K562 (cell line): Measurements from ENCODE around the gene SPSB1. TPM values are rescaled to one million over a fixed set of nuclear protein-coding genes. Genes with fewer than 3 reads are reported as not detected.

Experiments used
- ATAC-seq: fragments of 200-7000 bp; cut with Tn5 transposase; 3 replicates; pipeline ENCODE4 v1.9.1; 2020; ENCODE audit warnings: moderate library complexity
- BruUV-seq: library from RNA; stranded (reverse); fragments of 400-500 nt; replicated peaks from 2 replicates; lab custom pipeline; 2021; lab: Mats Ljungman, UMichigan
- CTCF ChIA-PET: fragments of 300-600 bp; formaldehyde crosslinking; extraction: SDS; loops from one replicate; lab custom pipeline; 2021; ENCODE audit warnings: low intra/inter-chr PET ratio; lab: Yijun Ruan, JAX
- POLR2A ChIA-PET: fragments of 300-600, 350-650 bp; sonication (Branson Sonifier 250); formaldehyde crosslinking; extraction: SDS; loops from one replicate; lab custom pipeline; 2021; ENCODE audit warnings: antibody characterized with exemption, inconsistent platforms; lab: Yijun Ruan, JAX
- DNase-seq, 4 experiments: peaks; one replicate each; pipeline versions ENCODE4 v3.0.0 to v3.0.0-alpha.2; 2011 to 2018; ENCODE audit warnings: low spot score in 3 of 4, mixed read lengths in 3 of 4; ENCODE audit errors: extremely low read depth in 1 of 4
- FAIRE-seq: peaks from 2 replicates; lab custom pipeline; 2011; peaks lifted over from hg19 to GRCh38; lab: Jason Lieb, UNC
- H2AFZ ChIP-seq: 2 replicates; pipeline ENCODE4 v1.6.0; 2011; ENCODE audit warnings: low read depth, low read length, control low read depth, inconsistent platforms
- H3K27ac ChIP-seq: fragments of 200-600 bp; 3 replicates; pipeline ENCODE4 v1.8.0; 2011; ENCODE audit warnings: low read depth, mild to moderate bottlenecking, control low read depth, inconsistent platforms, low read length, moderate library complexity, mixed read lengths; ENCODE audit errors: extremely low read depth
- H3K27me3 ChIP-seq, 2 experiments: fragments of 300-600 bp in 1 of 2; 2 replicates in 1 of 2; 3 replicates in 1 of 2; pipeline versions ENCODE4 v1.6.0 to v1.8.0; 2011; ENCODE audit warnings: inconsistent platforms in 2 of 2, low read length in 2 of 2, mild to moderate bottlenecking in 1 of 2, mixed read lengths in 1 of 2, moderate library complexity in 1 of 2; ENCODE audit not compliant: control insufficient read depth in 2 of 2, insufficient read depth in 2 of 2
- H3K36me3 ChIP-seq: fragments of 300-600 bp; 3 replicates; pipeline ENCODE4 v1.8.0; 2011; ENCODE audit warnings: mild to moderate bottlenecking, low read length, inconsistent platforms; ENCODE audit not compliant: control insufficient read depth, insufficient read depth
- H3K4me1 ChIP-seq, 2 experiments: fragments of 200-600 bp in 1 of 2; replicated peaks in 1 of 2; 2 replicates in 1 of 2; 3 replicates in 1 of 2; pipeline versions ENCODE4 v1.5.1 to v1.8.0; 2011; ENCODE audit warnings: inconsistent platforms in 2 of 2, low read length in 2 of 2, mild to moderate bottlenecking in 1 of 2, mixed read lengths in 1 of 2, moderate library complexity in 1 of 2; ENCODE audit not compliant: control insufficient read depth in 2 of 2, insufficient read depth in 2 of 2
- H3K4me2 ChIP-seq: 2 replicates; pipeline ENCODE4 v1.6.1; 2011; ENCODE audit warnings: low read length, control low read depth, inconsistent platforms, mixed read lengths; ENCODE audit not compliant: insufficient read depth
- H3K4me3 ChIP-seq: fragments of 200-600 bp; sonication (generic), shearing (Covaris generic); 2 replicates; pipeline ENCODE4 v1.5.1; 2016; ENCODE audit warnings: control low read depth, inconsistent platforms
- H3K79me2 ChIP-seq: fragments of 200-600 bp; 3 replicates; pipeline ENCODE4 v1.8.0; 2011; ENCODE audit warnings: low read length, inconsistent platforms; ENCODE audit not compliant: control insufficient read depth, insufficient read depth
- H3K9ac ChIP-seq, 2 experiments: 2 replicates each; pipeline versions ENCODE4 v1.6.0 to v1.6.1; 2011; ENCODE audit warnings: low read depth in 2 of 2, low read length in 2 of 2, control low read depth in 1 of 2, inconsistent platforms in 1 of 2, mild to moderate bottlenecking in 1 of 2, mixed read lengths in 1 of 2; ENCODE audit not compliant: insufficient read depth in 1 of 2
- H3K9me1 ChIP-seq: one replicate; pipeline ENCODE4 v1.6.0; 2011; ENCODE audit warnings: inconsistent platforms, mild to moderate bottlenecking, low read length, moderate library complexity; ENCODE audit not compliant: control insufficient read depth, insufficient read depth
- H3K9me3 ChIP-seq: replicated peaks from 2 replicates; pipeline ENCODE4 v1.5.1; 2011; ENCODE audit warnings: low read depth, low read length, inconsistent platforms; ENCODE audit not compliant: control insufficient read depth, insufficient read depth
- H4K20me1 ChIP-seq: replicated peaks from 2 replicates; pipeline ENCODE4 v1.6.1; 2011; ENCODE audit warnings: low read length, inconsistent platforms, mixed read lengths; ENCODE audit not compliant: control insufficient read depth, insufficient read depth
- CHD2 ChIP-seq: IDR thresholded peaks from 2 replicates; pipeline ENCODE4 v1.6.1; 2011; ENCODE audit warnings: low read depth, low read length
- FIP1L1 ChIP-seq: fragments of 200-400 bp; formaldehyde crosslinking; IDR thresholded peaks from 2 replicates; pipeline ENCODE4 v1.6.1; 2018; ENCODE audit warnings: mild to moderate bottlenecking, low read depth, low read length; ENCODE audit not compliant: poor library complexity, severe bottlenecking
- KDM4B ChIP-seq, 2 experiments: fragments of 450-650 bp in 1 of 2; sonication (generic) in 1 of 2; IDR thresholded peaks; 2 replicates each; pipeline ENCODE4 v1.6.1; 2016 to 2017; ENCODE audit warnings: borderline replicate concordance in 2 of 2, antibody characterized with exemption in 1 of 2, low read depth in 1 of 2, mild to moderate bottlenecking in 1 of 2
- PHF20 ChIP-seq: fragments of 450-650 bp; IDR thresholded peaks from 2 replicates; pipeline ENCODE4 v1.6.1; 2018; ENCODE audit not compliant: partially characterized antibody
- RBM14 ChIP-seq: fragments of 200-400 bp; formaldehyde crosslinking; IDR thresholded peaks from 2 replicates; pipeline ENCODE4 v1.6.1; 2018; ENCODE audit warnings: low read depth, mild to moderate bottlenecking, low read length, moderate library complexity, borderline replicate concordance; ENCODE audit not compliant: insufficient read depth
- ZNF586 ChIP-seq: fragments of 450-650 bp; formaldehyde crosslinking; conservative IDR thresholded peaks from 2 replicates; pipeline ENCODE4 v1.4.0; 2020; ENCODE audit warnings: mild to moderate bottlenecking, moderate library complexity
- WGBS: fragments of 100-300 bp; shearing (Covaris generic); methylation state at CpG from one replicate; pipeline ENCODE4 v1.1.6; 2016; ENCODE audit warnings: low coverage, mixed read lengths; ENCODE audit not compliant: insufficient coverage; ENCODE audit errors: missing lambda C conversion rate; 5-methylcytosine and 5-hydroxymethylcytosine counted together
- in situ Hi-C: fragments of 300-500 bp; cut with MboI; formaldehyde crosslinking; loops from 4 replicates; pipeline ENCODE4 v1.15.0; 2018; ENCODE audit warnings: inconsistent platforms, mixed read lengths
- intact Hi-C: fragments of 100-400 bp; cut with micrococcal nuclease; formaldehyde crosslinking; loops from 2 replicates; pipeline ENCODE4 v1.14.2; 2022
- polyA plus RNA-seq, 8 experiments: library from polyadenylated mRNA; depleted of rRNA in 4 of 8; stranded (reverse) in 5 of 8; unstranded in 3 of 8; fragments of >200 nt; fragmentation: Nextera tagmentation in 2 of 8; fragmentation: Illumina TruSeq in 1 of 8; extraction: Ambion mirVana in 2 of 8; extraction: Trizol in 1 of 8; gene quantifications; 2 replicates each; pipeline versions ENCODE4 v1.2.1 to v1.2.3, GENCODE V29; 2011 to 2014; ENCODE audit warnings: inconsistent platforms in 1 of 8, missing spikeins in 1 of 8
- total RNA-seq, 7 experiments: library from RNA; depleted of rRNA in 6 of 7; stranded (reverse); fragments of >200 nt in 6 of 7; fragmentation: Illumina TruSeq in 2 of 7; extraction: Trizol in 2 of 7; gene quantifications; 2 replicates each; pipeline versions ENCODE4 v1.2.1 to v1.2.3, GENCODE V29; 2011 to 2021; ENCODE audit warnings: low replicate concordance in 1 of 7
- TF ChIP-seq, protein P1 (sequence below), 2 experiments: fragments of 450-650 bp in 1 of 2; sonication (generic) in 1 of 2; formaldehyde crosslinking in 1 of 2; IDR thresholded peaks; 2 replicates each; pipeline versions ENCODE4 v1.7.1 to v1.9.0; 2016 to 2022; ENCODE audit warnings: inconsistent platforms in 1 of 2, mild to moderate bottlenecking in 1 of 2, missing genetic modification reagents in 1 of 2
- TF ChIP-seq, protein P2 (sequence below): fragments of 250-450 bp; sonication (Bioruptor Pico); IDR thresholded peaks from 2 replicates; pipeline ENCODE4 v1.8.0; 2022; ENCODE audit warnings: inconsistent platforms
- TF ChIP-seq, protein P3 (sequence below): fragments of 450-650 bp; IDR thresholded peaks from 2 replicates; pipeline ENCODE4 v1.6.1; 2018; ENCODE audit warnings: mild to moderate bottlenecking, low read depth; ENCODE audit not compliant: partially characterized antibody

Gene SPSB1
- total and polyA plus RNA-seq, 9 of the 15 experiments (the other 6 are each of a cell fraction or from before 2014, with no cell fraction given), result 0.06 to 0.35 (median 0.14) TPM; not detected in 6

DNA sequence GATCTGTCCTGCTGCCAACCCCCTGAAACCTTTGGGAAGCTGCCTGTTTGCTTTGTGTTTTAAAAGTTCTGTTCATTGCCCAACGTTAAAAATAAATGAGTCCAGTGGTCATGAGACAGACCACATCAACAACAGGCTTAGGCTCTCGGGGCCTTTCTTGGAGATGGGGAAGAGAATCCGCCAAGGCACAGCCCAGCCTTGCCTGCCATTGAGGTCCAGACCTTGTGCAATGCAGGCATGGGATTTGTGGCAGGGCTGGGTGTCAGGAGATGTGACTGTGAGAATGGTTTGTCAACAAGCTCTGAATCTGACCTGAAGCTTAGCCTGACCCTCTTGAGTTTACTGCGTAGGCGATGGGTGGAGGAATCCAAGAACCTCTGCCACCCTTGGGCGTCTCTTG is 4.2 kb downstream of the SPSB1 start:
- WGBS, result 8% methylated on average over 6 of the region's 6 CpGs
- H4K20me1 ChIP-seq, result 0 out of 2 replicates have a peak, but pooled peaks cover 12% of the 10 kb centered on the region
- no peak for FAIRE-seq
- no peaks in the 10 kb centered on the region for H3K9me1 ChIP-seq
- no peak overlapping the region for H3K4me3 ChIP-seq
- peaks cover 14 to 20% of the 10 kb centered on the region in 2 experiments; a peak in 4 of 5 replicates for H3K4me1 ChIP-seq
- no peak overlapping the region for H3K4me2 ChIP-seq
- no peaks in the 10 kb centered on the region for H3K79me2 ChIP-seq
- POLR2A ChIA-PET, result interaction anchor here (0.7 kb wide), 1 partner anchor 368 kb away, joined by 4 read pairs; no protein-coding TSS in a partner anchor
- peaks cover 24 to 48% of the 10 kb centered on the region in 2 experiments for H3K27me3 ChIP-seq
- H2AFZ ChIP-seq, result no peak overlapping the region
- in situ Hi-C loops (no loop called here), intact Hi-C loops (no loop called here)
- no peak for ATAC-seq
- CTCF ChIA-PET, result no interaction called here
- no peak overlapping the region for H3K27ac ChIP-seq
- no peak overlapping the region for H3K9ac ChIP-seq
- H3K9me3 ChIP-seq, result no peaks in the 10 kb centered on the region
- H3K36me3 ChIP-seq, result no peaks in the 10 kb centered on the region
- no peak for DNase-seq
- BruUV-seq, result no TSS peak
- no peak for TF ChIP-seq FIP1L1
- TF ChIP-seq KDM4B (IDR thresholded peaks at IDR 0.05; ENCODE audit: borderline replicate concordance in 2 of 2, low read depth in 1 of 2), result no peak
- no peak for TF ChIP-seq PHF20
- TF ChIP-seq, protein P1, sequence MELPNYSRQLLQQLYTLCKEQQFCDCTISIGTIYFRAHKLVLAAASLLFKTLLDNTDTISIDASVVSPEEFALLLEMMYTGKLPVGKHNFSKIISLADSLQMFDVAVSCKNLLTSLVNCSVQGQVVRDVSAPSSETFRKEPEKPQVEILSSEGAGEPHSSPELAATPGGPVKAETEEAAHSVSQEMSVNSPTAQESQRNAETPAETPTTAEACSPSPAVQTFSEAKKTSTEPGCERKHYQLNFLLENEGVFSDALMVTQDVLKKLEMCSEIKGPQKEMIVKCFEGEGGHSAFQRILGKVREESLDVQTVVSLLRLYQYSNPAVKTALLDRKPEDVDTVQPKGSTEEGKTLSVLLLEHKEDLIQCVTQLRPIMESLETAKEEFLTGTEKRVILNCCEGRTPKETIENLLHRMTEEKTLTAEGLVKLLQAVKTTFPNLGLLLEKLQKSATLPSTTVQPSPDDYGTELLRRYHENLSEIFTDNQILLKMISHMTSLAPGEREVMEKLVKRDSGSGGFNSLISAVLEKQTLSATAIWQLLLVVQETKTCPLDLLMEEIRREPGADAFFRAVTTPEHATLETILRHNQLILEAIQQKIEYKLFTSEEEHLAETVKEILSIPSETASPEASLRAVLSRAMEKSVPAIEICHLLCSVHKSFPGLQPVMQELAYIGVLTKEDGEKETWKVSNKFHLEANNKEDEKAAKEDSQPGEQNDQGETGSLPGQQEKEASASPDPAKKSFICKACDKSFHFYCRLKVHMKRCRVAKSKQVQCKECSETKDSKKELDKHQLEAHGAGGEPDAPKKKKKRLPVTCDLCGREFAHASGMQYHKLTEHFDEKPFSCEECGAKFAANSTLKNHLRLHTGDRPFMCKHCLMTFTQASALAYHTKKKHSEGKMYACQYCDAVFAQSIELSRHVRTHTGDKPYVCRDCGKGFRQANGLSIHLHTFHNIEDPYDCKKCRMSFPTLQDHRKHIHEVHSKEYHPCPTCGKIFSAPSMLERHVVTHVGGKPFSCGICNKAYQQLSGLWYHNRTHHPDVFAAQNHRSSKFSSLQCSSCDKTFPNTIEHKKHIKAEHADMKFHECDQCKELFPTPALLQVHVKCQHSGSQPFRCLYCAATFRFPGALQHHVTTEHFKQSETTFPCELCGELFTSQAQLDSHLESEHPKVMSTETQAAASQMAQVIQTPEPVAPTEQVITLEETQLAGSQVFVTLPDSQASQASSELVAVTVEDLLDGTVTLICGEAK (IDR thresholded peaks at IDR 0.05), result no peak
- TF ChIP-seq, protein P1 (CRISPR knock-in tag; IDR thresholded peaks at IDR 0.05), result no peak
- no peak for TF ChIP-seq ZNF586
- TF ChIP-seq, protein P2, sequence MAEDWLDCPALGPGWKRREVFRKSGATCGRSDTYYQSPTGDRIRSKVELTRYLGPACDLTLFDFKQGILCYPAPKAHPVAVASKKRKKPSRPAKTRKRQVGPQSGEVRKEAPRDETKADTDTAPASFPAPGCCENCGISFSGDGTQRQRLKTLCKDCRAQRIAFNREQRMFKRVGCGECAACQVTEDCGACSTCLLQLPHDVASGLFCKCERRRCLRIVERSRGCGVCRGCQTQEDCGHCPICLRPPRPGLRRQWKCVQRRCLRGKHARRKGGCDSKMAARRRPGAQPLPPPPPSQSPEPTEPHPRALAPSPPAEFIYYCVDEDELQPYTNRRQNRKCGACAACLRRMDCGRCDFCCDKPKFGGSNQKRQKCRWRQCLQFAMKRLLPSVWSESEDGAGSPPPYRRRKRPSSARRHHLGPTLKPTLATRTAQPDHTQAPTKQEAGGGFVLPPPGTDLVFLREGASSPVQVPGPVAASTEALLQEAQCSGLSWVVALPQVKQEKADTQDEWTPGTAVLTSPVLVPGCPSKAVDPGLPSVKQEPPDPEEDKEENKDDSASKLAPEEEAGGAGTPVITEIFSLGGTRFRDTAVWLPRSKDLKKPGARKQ (CRISPR knock-in tag), result no peak
- no peak for TF ChIP-seq RBM14
- TF ChIP-seq, protein P3, sequence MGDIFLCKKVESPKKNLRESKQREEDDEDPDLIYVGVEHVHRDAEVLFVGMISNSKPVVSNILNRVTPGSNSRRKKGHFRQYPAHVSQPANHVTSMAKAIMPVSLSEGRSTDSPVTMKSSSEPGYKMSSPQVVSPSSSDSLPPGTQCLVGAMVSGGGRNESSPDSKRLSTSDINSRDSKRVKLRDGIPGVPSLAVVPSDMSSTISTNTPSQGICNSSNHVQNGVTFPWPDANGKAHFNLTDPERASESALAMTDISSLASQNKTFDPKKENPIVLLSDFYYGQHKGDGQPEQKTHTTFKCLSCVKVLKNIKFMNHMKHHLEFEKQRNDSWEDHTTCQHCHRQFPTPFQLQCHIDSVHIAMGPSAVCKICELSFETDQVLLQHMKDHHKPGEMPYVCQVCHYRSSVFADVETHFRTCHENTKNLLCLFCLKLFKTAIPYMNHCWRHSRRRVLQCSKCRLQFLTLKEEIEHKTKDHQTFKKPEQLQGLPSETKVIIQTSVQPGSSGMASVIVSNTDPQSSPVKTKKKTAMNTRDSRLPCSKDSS, result no peak
- TF ChIP-seq CHD2, result no peak
